OCI-LY7 (cell line): ENCODE measurements around the gene CNN2. TPM values are rescaled to one million over a fixed set of nuclear protein-coding genes. Genes with fewer than 3 reads are reported as not detected.

ENCODE experiments used
- BruUV-seq: library from RNA; stranded (reverse); fragments of 400-500 nt; replicated peaks from 2 replicates; lab custom pipeline; 2021; lab: Mats Ljungman, UMichigan
- CTCF ChIA-PET: fragments of 300-600 bp; sonication (Branson Sonifier 250); formaldehyde crosslinking; loops from one replicate; lab custom pipeline; 2022; ENCODE audit warnings: antibody characterized with exemption; ENCODE audit not compliant: unreplicated experiment; lab: Charles Lee
- POLR2A ChIA-PET: fragments of 300-600 bp; sonication (Branson Sonifier 250); formaldehyde crosslinking; loops from one replicate; lab custom pipeline; 2022; ENCODE audit warnings: antibody characterized with exemption; lab: Charles Lee
- DNase-seq: peaks from one replicate; pipeline ENCODE4 v3.0.0-alpha.2; 2015; ENCODE audit warnings: low spot score
- H2AFZ ChIP-seq: fragments of 200-600 bp; sonication (generic), shearing (Covaris generic); 2 replicates; pipeline ENCODE4 v1.6.1; 2014; ENCODE audit warnings: mild to moderate bottlenecking, antibody characterized with exemption, low read length, moderate library complexity
- H3K27ac ChIP-seq: fragments of 200-600 bp; sonication (generic); 2 replicates; pipeline ENCODE4 v1.5.1; 2014; ENCODE audit warnings: mixed run types, low read depth, mild to moderate bottlenecking, moderate library complexity, low read length, inconsistent platforms; ENCODE audit not compliant: poor library complexity, severe bottlenecking
- H3K36me3 ChIP-seq: fragments of 200-600 bp; sonication (generic); 2 replicates; pipeline ENCODE4 v1.6.1; 2014; ENCODE audit warnings: mild to moderate bottlenecking, antibody characterized with exemption, low read length, moderate library complexity, mixed read lengths; ENCODE audit not compliant: insufficient read depth
- H3K4me1 ChIP-seq: fragments of 200-600 bp; sonication (generic); 2 replicates; pipeline ENCODE4 v1.5.1; 2014; ENCODE audit warnings: mild to moderate bottlenecking, low read length; ENCODE audit not compliant: insufficient read depth, poor library complexity, severe bottlenecking
- H3K4me2 ChIP-seq: fragments of 200-600 bp; sonication (generic); 2 replicates; pipeline ENCODE4 v1.6.1; 2014; ENCODE audit warnings: mild to moderate bottlenecking, low read length
- H3K4me3 ChIP-seq: fragments of 200-600 bp; sonication (generic); 2 replicates; pipeline ENCODE4 v1.5.1; 2014; ENCODE audit warnings: mild to moderate bottlenecking, low read depth, low read length; ENCODE audit not compliant: poor library complexity, severe bottlenecking
- H3K79me2 ChIP-seq: fragments of 200-600 bp; sonication (generic); 2 replicates; pipeline ENCODE4 v1.6.1; 2016; ENCODE audit warnings: low read depth, mild to moderate bottlenecking, low read length, moderate library complexity, mixed read lengths; ENCODE audit not compliant: insufficient read depth
- H3K9me2 ChIP-seq: fragments of 200-600 bp; sonication (generic); 2 replicates; pipeline ENCODE4 v1.6.1; 2016; ENCODE audit warnings: mild to moderate bottlenecking, low read length, mixed read lengths; ENCODE audit not compliant: insufficient read depth
- H3K9me3 ChIP-seq: fragments of 200-600 bp; sonication (generic); 2 replicates; pipeline ENCODE4 v1.6.1; 2014; ENCODE audit warnings: mild to moderate bottlenecking, mixed run types, low read length, mixed read lengths
- H4K20me1 ChIP-seq: fragments of 200-600 bp; sonication (generic); 2 replicates; pipeline ENCODE4 v1.6.1; 2014; ENCODE audit warnings: mild to moderate bottlenecking, antibody characterized with exemption, low read length, moderate library complexity, mixed read lengths; ENCODE audit not compliant: insufficient read depth
- EZH2phosphoT487 ChIP-seq: fragments of 200-600 bp; sonication (generic); IDR thresholded peaks from 2 replicates; pipeline ENCODE4 v1.6.1; 2018; ENCODE audit warnings: low read depth, borderline replicate concordance, mild to moderate bottlenecking, mixed run types, antibody characterized with exemption, low read length, moderate library complexity, mixed read lengths
- intact Hi-C: fragments of 100-400 bp; cut with micrococcal nuclease; formaldehyde crosslinking; loops from one replicate; pipeline ENCODE4 v1.10.0; 2022; ENCODE audit not compliant: unreplicated experiment
- total RNA-seq, 2 experiments: library from RNA; depleted of rRNA in 1 of 2; stranded (reverse); fragments of >200 nt in 1 of 2; shearing (Covaris generic) in 1 of 2; gene quantifications; 2 replicates each; pipeline ENCODE4 v1.2.3, GENCODE V29; 2014 to 2022
- TF ChIP-seq, protein P1 (sequence below): fragments of 200-600 bp; sonication (generic); conservative IDR thresholded peaks from 2 replicates; pipeline ENCODE4 v1.5.1; 2014; ENCODE audit warnings: mild to moderate bottlenecking, antibody characterized with exemption, low read length, moderate library complexity, mixed read lengths

The CNN2 gene
- total RNA-seq, 2 experiments from 2014 or later, result 73.7 to 127 TPM

DNA sequence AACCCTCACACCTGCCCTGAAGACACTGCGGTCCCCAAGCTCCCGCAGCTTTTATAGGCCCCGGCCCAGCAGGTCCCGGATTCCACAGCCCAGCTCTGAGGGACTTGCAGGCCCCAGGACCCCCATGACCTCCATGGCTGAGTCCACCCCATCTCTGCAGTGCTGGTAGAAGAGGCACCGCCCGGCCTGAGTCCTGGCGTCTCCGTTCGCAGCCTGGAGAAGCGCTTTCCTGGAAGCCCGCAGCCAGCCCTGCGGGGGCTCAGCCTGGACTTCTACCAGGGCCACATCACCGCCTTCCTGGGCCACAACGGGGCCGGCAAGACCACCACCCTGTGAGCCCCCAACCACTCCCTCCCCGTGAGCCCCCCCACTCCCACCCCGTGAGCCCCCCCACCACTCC is 22.7 kb downstream of the CNN2 start:
- Histone ChIP-seq H3K4me3 (no peak overlapping the region), H3K36me3 (peaks cover 23% of the 10 kb centered on the region; the same call in 1 of the 2 replicates), H2AFZ (no peak overlapping the region), H3K79me2 (no peaks in the 10 kb centered on the region), H3K9me3 (no peaks in the 10 kb centered on the region), H3K9me2 (no peaks in the 10 kb centered on the region), H4K20me1 (no peaks in the 10 kb centered on the region), H3K27ac (no peak overlapping the region), H3K4me1 (peaks cover 20% of the 10 kb centered on the region), H3K4me2 (no peak overlapping the region)
- no peak for DNase-seq
- POLR2A ChIA-PET, result no interaction called here
- CTCF ChIA-PET, result no interaction called here
- intact Hi-C loops, result no loop called here
- no TSS peak for BruUV-seq
- TF ChIP-seq, protein P1, sequence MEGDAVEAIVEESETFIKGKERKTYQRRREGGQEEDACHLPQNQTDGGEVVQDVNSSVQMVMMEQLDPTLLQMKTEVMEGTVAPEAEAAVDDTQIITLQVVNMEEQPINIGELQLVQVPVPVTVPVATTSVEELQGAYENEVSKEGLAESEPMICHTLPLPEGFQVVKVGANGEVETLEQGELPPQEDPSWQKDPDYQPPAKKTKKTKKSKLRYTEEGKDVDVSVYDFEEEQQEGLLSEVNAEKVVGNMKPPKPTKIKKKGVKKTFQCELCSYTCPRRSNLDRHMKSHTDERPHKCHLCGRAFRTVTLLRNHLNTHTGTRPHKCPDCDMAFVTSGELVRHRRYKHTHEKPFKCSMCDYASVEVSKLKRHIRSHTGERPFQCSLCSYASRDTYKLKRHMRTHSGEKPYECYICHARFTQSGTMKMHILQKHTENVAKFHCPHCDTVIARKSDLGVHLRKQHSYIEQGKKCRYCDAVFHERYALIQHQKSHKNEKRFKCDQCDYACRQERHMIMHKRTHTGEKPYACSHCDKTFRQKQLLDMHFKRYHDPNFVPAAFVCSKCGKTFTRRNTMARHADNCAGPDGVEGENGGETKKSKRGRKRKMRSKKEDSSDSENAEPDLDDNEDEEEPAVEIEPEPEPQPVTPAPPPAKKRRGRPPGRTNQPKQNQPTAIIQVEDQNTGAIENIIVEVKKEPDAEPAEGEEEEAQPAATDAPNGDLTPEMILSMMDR, result no peak
- TF ChIP-seq EZH2phosphoT487, result no peak

DNA sequence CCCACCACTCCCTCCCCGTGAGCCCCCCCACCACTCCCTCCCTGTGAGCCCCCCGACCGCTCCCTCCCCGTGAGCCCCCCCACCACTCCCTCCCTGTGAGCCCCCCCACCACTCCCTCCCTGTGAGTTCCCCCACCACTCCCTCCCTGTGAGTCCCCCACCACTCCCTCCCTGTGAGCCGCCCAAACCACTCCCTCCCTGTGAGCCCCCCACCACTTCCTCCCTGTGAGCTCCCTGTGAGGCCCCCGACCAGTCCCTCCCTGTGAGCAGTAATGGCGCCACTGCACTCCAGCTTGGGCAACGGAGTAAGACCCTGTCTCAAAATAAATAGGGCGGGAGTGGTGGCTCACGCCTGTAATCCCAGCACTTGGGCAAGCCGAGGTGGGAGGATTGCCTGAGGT is 23.4 kb downstream of the CNN2 start:
- Histone ChIP-seq H3K9me2 (no peaks in the 10 kb centered on the region), H3K36me3 (peaks cover 30% of the 10 kb centered on the region; the same call in 1 of the 2 replicates), H3K79me2 (no peaks in the 10 kb centered on the region), H3K9me3 (no peaks in the 10 kb centered on the region), H3K4me3 (no peak overlapping the region), H3K4me1 (peaks cover 15% of the 10 kb centered on the region), H4K20me1 (no peaks in the 10 kb centered on the region), H2AFZ (no peak overlapping the region), H3K4me2 (no peak overlapping the region), H3K27ac (no peak overlapping the region)
- no TSS peak for BruUV-seq
- no peak for DNase-seq
- intact Hi-C loops, result no loop called here
- ChIA-PET CTCF (no interaction called here), POLR2A (no interaction called here)
- TF ChIP-seq EZH2phosphoT487, result no peak
- TF ChIP-seq, protein P1, result no peak

DNA sequence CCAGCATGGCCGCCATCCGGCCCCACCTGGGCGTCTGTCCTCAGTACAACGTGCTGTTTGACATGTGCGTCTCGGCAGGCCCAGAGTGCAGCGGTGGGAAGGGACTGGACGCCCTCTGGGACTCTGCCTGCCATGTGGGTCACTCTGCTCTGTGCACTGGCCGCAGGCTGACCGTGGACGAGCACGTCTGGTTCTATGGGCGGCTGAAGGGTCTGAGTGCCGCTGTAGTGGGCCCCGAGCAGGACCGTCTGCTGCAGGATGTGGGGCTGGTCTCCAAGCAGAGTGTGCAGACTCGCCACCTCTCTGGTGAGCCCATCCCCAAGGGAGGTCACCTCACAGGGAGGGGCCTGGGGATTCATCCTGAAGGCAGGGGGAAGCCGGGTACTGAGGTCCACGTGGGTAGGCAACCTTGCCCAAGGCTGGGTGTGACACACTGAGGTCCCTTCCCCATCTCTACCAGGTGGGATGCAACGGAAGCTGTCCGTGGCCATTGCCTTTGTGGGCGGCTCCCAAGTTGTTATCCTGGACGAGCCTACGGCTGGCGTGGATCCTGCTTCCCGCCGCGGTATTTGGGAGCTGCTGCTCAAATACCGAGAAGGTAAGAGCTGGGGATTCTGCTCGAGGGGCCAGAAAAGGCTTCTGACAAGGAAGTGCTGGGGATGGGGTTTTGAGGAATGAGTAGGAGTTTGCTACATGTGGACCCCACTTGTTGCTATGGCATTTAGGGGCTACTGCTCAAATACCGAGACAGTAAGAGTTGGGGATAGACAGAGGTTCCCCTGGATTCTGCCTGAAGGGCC is 24.8 kb downstream of the CNN2 start:
- Histone ChIP-seq H2AFZ (no peak overlapping the region), H3K4me3 (no peak overlapping the region), H3K4me1 (peaks cover 9% of the 10 kb centered on the region), H3K79me2 (no peaks in the 10 kb centered on the region), H3K4me2 (no peak overlapping the region), H3K9me2 (no peaks in the 10 kb centered on the region), H4K20me1 (no peaks in the 10 kb centered on the region), H3K9me3 (no peaks in the 10 kb centered on the region), H3K36me3 (peaks cover 26% of the 10 kb centered on the region; the same call in 1 of the 2 replicates), H3K27ac (no peak overlapping the region)
- ChIA-PET CTCF (no interaction called here), POLR2A (no interaction called here)
- BruUV-seq, result no TSS peak
- no peak for DNase-seq
- intact Hi-C loops, result no loop called here
- no peak for TF ChIP-seq EZH2phosphoT487
- TF ChIP-seq, protein P1, result no peak
